Sigmoid colon (tissue), 4 donors: ENCODE measurements around the gene ECI2.

Experiments used
- EP300 ChIP-seq, 4 donors: sonication (generic); formaldehyde crosslinking; IDR thresholded peaks; one replicate each; pipeline ENCODE4 v1.6.1; 2017; ENCODE audit warnings: antibody characterized with exemption in 4 of 4
- POLR2A ChIP-seq, 2 donors: fragments of 450-650 bp; IDR thresholded peaks; one replicate each; pipeline ENCODE4 v1.6.1; 2016; ENCODE audit warnings: antibody characterized with exemption in 2 of 2, mild to moderate bottlenecking in 2 of 2, moderate library complexity in 2 of 2

DNA sequence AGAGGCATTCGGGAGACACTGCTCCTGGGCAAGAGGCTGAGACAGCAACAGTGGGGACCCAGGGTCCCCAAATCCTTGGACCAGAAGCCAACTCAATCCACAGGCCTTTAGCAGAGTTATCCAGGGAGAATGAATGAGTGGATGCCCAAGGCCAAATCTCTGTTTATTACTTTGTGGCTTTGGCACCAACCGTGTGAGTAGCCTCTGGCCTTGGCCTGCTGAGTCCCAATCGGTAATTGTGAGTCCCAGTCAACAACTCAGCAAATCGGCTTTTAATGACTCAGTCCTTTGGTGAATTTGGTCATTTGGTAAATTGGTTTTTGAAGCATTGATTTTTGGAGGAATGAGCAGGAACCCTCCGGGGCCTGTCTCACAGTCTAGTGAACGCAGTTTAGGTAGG is 29.1 kb upstream of the ECI2 start:
- TF ChIP-seq POLR2A (IDR thresholded peaks at IDR 0.05) (no peak), EP300 (IDR thresholded peaks at IDR 0.05) (no peak)
